ENCODE results near the gene OVAAL.

Gene OVAAL

GRCh38 chr1:180606155-180606554 is 47.4 kb downstream of the OVAAL start:
- DNase-seq (ENCODE audit: low read depth, low spot score): no peak

- no peak for DNase-seq (ENCODE audit: low read depth, low spot score)
Observed at GRCh38 chr1:180609643-180610555, 51.1 kb downstream of the OVAAL start.

- no peak for DNase-seq (ENCODE audit: low read depth, low spot score)
Observed at GRCh38 chr1:180610556-180611015, 51.8 kb downstream of the OVAAL start.

- DNase-seq (ENCODE audit: low read depth, low spot score): no peak
Observed at GRCh38 chr1:180611016-180611930, 52.5 kb downstream of the OVAAL start.

GRCh38 chr1:180612632-180613031 is 53.9 kb downstream of the OVAAL start:
- DNase-seq (ENCODE audit: low read depth, low spot score): no peak

GRCh38 chr1:180614730-180615129 is 56.0 kb downstream of the OVAAL start:
- DNase-seq (ENCODE audit: low read depth, low spot score): no peak

- no peak for DNase-seq (ENCODE audit: low read depth, low spot score)
Observed at GRCh38 chr1:180615493-180616290, 56.9 kb downstream of the OVAAL start.

Measured in iPS DF 19.7 (cell line).